Measurements from ENCODE around the gene KIF6.

GRCh38 chr6:39488255-39488879 is 236.8 kb downstream of the KIF6 start:
- no peak for TF ChIP-seq CTCF (IDR thresholded peaks at IDR 0.05)
- no peak for TF ChIP-seq POLR2A (IDR thresholded peaks at IDR 0.05)
